HL-60/S4 treated with retinoic acid at 250 ng/mL for 4 days and 3 days (cell line): ENCODE measurements around the gene DNLZ.

ENCODE experiments used
- in situ Hi-C: fragments of 300-500 bp; cut with MboI; formaldehyde crosslinking; loops from 2 replicates; pipeline ENCODE4 v1.7.0; 2022; ENCODE audit warnings: low sequenced_read_pairs

Gene DNLZ

DNA sequence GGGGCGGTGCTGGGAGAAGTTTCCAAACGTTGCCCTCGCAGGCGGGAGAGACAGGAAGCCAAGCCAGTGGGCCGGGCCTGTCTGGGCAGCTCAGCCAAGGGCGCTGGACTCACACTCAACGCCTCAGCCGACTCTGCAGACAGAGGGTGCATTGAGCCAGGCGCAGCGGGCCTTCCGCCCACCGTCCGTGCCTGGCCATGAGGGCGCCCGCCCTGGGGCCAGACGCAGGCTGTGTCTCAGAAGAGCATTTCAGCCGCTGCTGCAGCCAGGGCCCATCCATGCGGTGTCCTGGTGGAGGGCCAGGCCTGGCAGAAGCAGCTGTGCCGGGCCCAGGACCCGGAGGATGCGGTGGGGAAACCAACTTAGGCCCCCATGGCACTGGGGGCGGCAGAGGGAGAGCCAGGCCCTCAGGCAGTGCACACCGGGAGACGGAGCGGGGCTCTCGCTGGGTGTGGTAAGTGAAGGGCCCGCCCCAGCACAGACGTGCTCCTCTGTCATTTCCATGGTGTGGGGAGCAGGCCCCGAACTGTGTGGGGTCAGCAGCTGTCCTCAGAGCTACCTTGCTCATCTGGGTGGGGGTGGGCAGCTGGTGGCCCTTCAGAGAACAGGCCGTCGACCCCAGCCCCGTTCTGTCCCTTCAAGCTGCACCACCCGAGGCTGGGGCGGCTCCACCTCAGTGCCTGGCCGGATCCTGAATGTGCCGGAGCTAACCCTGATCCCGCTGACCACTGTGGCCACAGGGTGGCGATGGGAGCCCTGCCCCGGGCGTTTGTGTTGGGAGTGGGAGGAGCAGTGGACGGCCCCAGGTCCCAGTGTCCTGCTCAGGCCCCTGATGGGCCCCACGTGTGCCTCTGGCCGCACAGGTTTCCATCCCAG lies 18.0 kb downstream of the DNLZ start:
- in situ Hi-C loops = no loop called here

DNA sequence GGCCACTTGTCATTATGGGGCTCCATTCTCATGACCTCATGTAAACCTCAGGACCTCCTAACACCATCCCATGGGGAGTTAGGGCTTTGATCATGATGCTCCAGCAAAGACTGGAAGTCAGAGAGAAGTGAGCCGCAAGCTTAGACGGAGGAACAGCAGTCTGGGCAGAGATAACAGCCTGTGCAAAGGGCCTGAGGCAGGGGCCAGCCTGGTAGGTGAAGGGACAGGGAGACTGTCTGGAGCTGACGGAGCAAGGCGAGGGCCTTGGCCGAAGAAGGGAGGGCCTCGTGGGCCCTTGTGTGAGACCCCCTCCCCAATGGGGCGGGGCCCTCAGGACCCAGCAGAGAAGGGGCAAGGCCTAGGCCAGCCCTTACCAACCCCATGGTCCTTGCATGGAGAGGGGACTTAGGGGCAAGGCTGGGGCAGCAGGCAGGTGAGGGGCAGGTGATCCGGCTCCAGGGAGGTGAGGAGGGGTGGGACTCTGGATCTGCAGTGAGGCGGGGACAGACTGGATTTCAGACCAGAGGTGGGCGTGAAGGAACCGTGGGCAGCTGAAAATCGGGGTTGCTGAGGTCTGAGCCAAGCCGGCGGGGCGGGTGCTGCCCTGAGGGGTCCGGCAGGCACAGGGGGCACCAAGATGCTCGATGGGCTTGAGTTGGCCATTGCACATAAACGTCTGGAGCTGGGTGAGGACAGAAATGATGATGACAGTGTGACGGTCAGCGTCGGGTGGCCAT lies 18.8 kb downstream of the DNLZ start:
- in situ Hi-C loops = no loop called here

DNA sequence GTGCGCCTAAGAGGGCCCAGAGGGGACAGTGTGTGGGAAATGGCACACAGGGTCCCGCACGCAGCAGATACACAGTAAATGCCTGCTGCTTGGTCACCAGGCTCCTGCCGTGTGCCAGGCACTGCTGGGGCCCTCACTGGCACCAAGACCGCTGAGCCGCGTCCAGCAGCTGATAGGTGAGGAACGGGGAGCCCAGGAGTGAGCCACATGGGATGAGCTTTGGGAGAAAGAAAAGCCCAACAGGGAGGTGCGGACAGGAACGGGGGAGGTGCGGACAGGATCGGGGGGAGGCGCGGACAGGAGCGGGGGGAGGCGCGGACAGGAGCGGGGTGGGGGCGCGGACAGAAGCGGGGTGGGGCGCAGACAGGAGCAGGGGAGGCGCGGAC lies 19.7 kb downstream of the DNLZ start:
- in situ Hi-C loops = no loop called here

DNA sequence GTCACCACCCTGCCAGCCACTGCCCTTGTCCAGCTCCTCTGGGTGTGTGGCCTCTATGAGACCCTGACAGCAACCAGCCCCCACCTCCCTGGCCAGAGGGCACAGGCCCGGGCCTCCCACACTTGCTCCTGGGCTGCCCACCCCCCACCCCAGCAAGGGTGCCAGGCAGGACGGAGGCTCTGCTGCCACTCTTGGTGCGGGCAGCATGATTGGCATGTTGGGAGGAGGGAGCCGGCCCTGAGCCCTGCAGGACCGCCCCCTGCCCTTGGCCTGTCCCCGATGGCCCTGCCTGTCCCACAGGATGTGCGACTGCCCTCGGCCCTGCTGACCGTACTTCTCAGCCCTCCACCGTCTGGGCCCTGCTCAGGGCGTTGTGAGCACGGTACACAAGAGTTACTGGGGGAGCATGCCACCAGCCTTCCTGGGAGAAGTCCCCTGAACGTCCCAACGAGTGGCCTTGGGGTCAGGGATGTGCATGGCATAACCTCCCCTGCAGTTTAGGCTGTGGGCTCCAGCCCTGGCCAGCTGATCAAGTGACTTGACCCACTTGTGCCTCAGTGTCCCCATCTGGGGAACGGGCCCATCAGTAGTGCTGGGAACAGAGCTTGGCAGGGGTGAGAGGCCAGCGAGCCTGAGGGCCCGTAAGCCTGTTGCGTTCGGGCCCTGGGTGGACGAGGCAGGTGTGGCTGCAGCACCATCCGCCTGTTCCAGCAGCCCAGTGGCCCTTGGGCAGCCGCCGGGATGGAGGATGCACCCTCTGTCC lies 20.2 kb downstream of the DNLZ start:
- in situ Hi-C loops = no loop called here

DNA sequence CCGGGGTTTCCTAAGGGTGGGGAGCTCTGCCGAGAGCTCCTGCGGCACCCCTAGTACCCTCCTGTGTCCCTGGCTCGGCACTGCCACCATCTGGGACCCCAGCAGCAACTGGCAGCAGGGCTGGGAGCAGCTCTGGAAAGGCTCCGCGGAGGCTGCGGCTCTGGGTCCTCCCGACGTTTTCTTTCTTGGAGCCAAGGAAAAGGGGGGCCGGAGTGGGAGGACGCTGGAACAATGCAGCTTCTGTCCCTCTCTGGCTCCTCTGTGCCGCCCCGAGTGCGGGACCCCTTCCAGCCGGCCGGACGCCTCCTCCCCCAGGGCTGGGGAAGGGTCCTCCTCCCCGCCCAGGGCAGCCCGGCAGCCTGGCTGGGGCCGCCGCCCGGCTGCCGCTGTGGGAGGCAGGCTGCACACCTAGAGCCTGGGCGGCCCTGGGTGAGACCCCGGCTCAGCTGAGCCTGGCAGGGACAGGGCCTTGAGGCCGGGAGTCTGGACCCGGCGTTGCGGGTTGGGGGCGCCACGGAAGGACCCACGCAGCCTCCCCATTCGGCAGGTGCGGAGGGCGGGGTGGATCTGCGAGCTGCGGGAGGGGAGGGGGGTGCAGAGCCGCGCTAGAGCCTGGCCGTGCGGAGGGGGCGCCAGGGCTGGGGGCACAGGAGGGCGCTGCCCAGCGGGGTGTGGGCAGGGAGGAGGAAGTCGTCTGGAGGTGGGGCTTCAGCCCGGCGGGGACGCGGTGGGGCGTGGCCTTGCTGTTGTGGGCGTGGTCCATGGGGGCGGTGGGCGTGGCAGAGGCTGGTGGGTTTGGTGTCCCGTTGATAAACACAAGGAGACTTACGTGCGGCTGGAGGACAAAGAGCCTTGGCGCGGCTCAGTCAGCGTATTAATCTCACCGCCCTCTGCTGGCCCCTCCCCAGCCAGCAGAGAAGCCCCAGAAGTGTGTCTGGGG lies 21.1 kb downstream of the DNLZ start:
- in situ Hi-C loops = no loop called here

DNA sequence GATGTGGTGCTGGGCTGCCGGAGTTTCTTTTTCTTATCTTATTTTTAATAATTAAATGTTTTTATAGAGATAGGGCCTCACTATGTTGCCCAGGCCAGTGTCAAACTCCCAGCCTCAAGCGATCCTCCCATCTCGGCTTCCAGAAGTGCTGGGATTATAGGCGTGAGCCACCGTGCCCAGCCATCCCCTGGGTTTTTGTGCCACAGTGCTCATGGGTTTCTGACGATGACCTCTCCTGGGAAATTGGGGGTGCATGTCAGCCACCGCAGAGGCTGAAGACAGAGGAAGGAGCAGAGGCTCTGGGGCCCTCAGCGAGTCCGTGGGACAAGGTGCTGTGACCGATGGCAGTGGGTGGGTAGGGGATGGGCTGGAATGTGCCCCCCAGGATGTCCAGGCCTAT lies 21.8 kb downstream of the DNLZ start:
- in situ Hi-C loops = no loop called here

DNA sequence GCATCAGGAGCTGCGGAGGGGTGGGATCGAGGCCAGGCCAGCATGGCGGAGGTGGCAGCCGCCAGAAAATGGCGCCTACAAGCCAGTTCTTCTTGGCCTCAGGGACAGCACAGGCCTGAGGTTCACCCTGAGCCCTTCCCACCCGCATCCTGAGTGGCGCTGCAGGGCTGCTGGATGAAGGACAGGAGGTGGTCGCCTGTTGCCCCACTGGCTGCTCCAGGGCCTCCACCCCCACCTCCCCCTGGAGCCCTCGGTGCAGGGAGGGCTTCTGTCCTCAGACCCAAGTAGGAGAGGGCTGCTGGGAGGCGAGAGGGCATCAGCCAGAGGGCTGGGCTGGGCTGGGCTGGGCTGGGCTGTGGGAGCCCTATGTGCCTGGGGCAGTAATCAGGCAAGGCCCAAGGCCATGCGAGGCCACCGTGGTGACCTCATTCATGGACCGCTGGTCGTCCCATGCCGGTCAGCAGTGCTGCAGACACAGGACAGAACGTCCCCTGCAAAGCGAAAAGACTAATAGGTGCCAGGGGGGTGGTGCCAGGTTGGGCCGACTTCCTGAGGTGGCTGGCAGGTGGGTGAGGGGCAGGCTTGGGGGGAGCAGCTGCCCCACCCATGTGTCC lies 22.4 kb downstream of the DNLZ start:
- in situ Hi-C loops = no loop called here

DNA sequence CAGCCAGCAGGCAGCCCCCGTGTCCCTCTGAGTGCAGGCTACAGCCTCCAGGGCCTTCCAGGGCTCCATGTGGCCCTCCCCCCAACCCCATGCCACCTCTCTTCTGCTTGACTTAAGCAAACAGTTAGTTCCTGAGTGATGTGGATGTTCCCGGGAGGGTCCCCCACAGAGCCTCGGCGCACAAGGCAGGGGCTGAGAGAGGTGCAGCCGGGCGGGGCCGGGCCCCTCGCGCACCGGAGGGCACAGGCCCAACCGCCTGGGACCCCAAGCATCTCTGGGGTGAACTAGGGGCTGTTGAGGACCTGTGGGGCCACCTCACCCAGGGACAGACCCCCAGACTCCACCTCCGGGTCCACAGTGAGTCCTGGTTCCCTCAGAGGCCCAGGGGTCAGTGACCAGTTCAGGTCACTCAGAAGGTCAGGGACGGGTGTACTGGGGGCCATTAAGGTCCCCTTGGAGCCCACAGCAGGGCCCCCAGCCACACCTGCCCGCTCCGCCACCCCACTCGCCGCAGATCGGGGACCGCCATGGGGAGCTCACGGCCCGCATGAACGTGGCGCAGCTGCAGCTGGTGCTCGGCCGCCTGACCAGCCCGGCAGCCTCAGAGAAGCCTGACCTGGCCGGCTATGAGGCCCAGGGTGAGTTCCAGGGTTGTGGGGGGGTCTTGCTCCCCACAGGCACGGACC lies 23.0 kb downstream of the DNLZ start:
- in situ Hi-C loops = no loop called here

DNA sequence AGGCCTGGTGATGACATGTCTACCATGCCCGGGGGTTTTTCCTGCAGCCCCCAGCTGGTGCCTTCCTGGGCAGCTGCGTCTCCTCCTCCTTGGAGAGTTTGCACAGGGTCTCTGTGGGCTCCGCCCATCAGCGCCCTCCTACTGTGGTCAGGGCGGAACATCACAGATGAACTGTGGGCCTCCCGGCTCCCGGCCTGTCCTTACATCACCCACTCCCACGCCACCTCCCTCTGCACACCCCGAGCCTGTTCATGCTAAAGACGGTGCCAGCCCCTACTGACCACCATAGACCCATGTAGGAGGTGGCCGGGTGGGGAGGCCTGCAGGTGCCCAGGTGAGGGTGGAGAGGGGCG lies 23.6 kb downstream of the DNLZ start:
- in situ Hi-C loops = no loop called here

DNA sequence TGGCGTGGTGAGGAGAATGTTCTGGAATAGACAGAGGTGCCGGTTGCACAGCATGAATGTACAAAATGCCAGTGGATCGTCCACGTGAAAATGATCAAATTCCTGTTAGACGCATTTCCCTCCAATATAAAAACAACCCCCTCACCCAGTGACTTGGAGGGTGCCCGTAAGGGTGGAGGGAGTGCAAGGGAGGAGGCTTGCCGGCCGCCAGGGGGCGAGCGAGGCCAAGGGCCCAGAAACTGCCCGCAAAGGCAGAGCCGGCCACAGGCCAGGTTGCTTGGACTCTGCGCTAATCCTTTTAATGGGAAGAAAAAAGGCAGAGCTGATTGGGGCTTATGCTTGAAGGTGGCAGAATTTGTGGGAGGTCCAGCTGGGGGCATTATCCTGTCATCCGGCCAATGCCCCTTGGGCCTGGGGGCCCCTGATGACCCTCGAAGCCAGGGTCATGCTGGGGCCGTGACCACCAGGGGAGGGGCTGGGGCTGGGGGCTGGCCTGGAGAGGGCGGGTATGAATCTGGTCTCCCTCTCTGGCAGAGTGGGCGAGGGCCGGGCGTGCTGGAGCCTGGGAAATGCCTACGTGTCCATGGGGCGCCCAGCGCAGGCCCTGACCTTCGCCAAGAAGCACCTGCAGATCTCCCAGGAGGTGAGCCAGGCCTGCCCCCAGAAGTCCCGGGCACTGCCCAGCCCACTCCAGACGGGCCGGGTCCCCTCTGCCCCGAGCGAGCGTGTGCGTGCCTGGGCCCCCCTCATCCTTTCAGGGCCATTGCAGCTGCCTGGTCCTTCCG lies 24.2 kb downstream of the DNLZ start:
- in situ Hi-C loops = no loop called here

DNA sequence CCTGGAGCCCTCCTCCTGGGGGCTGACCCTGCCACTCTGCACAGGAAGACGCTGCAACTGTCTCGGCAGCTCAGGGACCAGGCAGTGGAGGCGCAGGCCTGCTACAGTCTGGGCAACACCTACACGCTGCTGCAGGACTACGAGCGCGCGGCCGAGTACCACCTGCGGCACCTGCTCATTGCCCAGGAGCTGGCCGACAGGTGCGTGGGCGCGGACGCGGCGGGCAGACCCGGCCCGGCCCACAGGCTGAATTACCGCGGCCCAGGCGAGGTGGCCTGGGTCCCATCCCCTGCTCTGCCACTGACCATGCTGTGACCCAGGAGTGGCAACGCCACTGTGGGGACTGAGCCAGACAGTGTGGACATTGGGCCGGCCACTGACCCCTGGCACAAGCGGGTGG lies 25.0 kb downstream of the DNLZ start:
- in situ Hi-C loops = no loop called here

DNA sequence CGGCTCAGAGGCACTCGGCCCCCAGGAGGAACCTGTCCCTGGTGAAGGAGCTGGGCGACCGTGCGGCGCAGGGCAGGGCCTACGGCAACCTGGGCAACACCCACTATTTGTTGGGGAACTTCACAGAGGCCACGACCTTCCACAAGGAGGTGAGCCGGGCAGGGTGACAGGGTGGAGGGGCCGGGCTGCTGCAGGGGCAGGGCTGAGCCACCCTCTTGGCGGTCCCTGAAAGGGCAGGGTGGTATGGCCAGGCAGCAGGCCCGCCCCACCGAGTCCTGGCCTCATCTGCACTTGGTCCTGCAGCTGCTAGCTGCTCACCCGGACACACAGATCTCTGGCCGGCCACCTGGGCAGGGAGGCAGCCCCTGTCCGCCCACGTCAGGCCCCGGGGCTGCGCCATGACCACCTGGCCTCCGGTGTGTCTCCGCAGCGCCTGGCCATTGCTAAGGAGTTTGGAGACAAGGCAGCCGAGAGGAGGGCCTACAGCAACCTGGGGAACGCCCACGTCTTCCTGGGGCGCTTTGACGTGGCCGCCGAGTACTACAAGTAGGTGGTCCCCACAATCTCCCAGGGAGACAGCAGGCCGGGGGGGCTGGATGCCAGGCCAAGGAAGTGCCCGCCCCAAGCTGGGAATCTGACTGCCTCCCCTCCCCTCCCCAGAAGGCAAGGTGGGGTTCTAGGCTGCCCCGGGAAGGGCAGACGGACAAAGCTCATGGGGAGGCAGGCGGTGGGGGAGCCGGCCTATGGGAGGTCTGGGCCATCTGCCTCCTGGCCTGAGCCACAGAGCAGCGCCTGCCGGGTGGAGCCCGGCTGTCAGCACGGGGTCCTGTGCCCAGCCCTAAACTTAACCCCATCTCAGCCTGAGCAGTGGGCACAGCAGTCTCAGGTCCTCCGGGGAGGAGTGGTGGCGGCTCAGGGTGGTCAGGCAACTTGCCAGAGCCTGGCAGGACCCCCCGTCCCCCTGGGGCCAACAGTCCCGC lies 25.8 kb downstream of the DNLZ start:
- in situ Hi-C loops = no loop called here

DNA sequence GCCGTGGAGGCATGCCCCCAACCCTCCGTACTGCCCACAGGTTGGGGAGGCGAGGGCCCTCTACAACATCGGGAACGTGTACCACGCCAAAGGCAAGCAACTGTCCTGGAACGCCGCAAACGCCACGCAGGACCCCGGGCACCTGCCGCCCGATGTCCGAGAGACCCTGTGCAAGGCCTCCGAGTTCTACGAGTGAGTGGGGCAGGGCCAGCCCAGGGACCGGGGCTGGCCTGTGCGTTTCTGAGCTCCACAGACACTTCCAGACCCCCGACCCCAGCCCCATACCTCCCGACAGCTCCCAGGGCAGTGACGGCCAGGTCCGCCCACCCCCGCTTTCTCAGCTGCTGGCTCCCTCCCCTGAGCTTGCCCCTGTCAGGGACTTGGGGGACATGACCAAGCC lies 26.7 kb downstream of the DNLZ start:
- in situ Hi-C loops = no loop called here

DNA sequence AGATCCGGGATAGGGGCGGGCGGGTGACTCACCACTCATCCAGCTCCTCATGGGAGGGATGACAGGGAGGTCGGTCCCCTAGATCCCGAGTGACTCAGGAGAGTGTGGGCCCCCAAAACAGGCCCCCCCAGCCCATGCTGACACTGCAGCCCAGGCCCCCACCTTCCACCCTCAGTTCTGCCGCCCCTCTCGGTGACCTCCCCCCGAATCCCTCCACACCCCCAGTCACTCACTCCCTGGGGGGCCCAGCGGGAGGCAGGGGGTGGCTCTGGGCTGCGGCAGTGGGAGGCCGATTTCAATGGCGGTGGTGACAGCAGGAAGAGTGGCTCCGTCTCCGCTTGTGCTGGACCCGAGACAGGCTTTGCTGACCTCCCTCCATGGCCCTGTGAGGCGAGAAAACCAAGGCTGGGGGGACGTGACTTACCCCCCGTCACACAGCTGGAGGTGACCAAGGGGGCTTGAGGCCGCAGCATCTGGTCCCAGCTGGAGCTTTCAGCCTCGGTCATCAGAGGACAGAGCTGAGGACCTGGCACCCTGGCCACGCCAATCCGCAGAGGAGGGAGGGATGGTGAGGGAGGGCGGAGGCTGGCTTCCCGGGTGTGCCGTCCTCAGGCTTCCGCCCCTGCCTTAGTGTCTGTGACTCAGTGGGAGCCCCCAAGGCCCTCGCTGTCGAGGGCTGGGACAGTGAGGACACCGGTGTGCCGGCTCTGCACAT lies 27.2 kb downstream of the DNLZ start:
- in situ Hi-C loops = no loop called here

DNA sequence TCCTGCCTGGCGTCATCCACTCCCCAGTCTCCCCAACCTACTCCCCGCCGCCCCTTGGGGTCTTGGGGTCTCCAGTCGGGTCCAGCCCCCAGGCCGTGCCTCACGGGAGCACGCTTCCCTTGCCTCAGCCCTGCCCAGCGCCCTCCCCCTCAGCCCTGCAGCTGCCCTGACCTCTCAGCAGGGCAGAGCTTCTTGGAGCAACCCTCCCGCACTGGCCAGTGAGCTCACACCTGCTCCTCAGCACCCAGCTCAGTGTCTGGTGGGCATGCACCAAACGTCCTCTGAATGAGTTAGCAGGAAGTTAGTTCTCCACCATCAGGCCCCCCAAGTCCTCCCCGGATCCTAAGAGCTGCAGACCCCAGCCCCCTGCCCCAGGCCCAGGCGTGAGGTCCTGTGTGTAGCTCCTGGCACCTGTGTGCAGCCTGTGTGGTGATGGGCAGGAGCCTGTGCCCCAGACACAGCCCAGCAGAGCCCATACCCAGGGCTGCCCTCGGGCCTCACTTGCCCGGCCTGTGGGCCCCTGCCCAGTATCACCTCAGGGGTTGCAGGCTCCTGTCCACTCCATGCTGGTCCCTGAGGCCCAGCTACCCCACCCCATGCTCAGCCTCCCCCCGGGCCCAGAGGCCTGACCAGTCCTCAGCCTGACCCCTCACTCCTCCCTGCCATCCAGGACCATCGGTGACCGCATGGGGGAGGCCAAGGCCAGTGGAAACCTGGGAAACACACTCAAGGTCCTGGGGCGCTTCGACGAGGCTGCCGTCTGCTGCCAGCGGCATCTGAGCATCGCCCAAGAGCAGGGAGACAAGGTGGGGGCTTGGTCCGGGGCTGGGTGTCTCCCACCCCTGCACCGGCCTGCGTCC lies 28.0 kb downstream of the DNLZ start:
- in situ Hi-C loops = no loop called here

DNA sequence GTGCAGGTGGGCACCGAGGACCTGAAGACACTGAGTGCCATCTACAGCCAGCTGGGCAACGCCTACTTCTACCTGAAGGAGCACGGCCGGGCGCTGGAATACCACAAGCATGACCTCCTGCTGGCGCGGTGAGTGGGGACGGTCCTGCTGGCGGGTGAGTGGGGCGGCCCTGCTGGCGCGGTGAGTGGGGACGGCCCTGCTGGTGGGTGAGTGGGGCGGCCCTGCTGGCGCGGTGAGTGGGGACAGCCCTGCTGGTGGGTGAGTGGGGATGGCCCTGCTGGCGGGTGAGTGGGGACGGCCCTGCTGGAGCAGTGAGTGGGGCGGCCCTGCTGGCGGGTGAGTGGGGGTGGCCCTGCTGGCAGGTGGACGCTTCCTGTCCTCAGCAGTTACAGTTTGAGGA lies 29.0 kb downstream of the DNLZ start:
- in situ Hi-C loops = no loop called here
